C4-2B (cell line): ENCODE results near the gene DCDC2C.

Experiments used
- CTCF ChIP-seq: fragments of 450-650 bp; conservative IDR thresholded peaks from 2 replicates; pipeline ENCODE4 v1.5.1; 2017; ENCODE audit warnings: mild to moderate bottlenecking
- ZFX ChIP-seq: fragments of 450-650 bp; IDR thresholded peaks from 2 replicates; pipeline ENCODE4 v1.6.1; 2017

- TF ChIP-seq CTCF (peak; percentile 46), ZFX (no peak)
Observed at GRCh38 chr2:3785220-3785889, 82.0 kb downstream of the DCDC2C start.
